Kidney tubule cell (primary cell): Measurements from ENCODE around the gene FKBP15.
A peak's percentile ranks its signal among the peaks of the same experiment; 100 is the strongest.

Source experiments
- DNase-seq: peaks from one replicate; pipeline ENCODE4 v3.0.0-alpha.2; 2018; ENCODE audit warnings: low spot score

FKBP15 gene

GRCh38 chr9:113183956-113184488 is 37.1 kb downstream of the FKBP15 start:
- DNase-seq, result peak; percentile 14

GRCh38 chr9:113181165-113181564 is 39.9 kb downstream of the FKBP15 start:
- no peak for DNase-seq

GRCh38 chr9:113179839-113180238 is 41.2 kb downstream of the FKBP15 start:
- DNase-seq, result no peak

- peak; percentile 76 for DNase-seq
These were observed 43.0 kb downstream of the FKBP15 start for GRCh38 chr9:113178087-113178486.

- no peak for DNase-seq
These were observed 43.8 kb downstream of the FKBP15 start for GRCh38 chr9:113177251-113177650.

- DNase-seq, result no peak
These were observed 44.3 kb downstream of the FKBP15 start for GRCh38 chr9:113176803-113177202.

- no peak for DNase-seq
These were observed 47.7 kb downstream of the FKBP15 start for GRCh38 chr9:113173341-113173740.

- DNase-seq, result no peak
These were observed 52.3 kb downstream of the FKBP15 start for GRCh38 chr9:113168809-113169208.

- no peak for DNase-seq
These were observed 55.0 kb downstream of the FKBP15 start for GRCh38 chr9:113166039-113166438.

GRCh38 chr9:113164536-113165300 is 56.4 kb downstream of the FKBP15 start:
- DNase-seq, result peak; percentile 17

GRCh38 chr9:113163001-113163400 is 58.1 kb downstream of the FKBP15 start:
- DNase-seq, result no peak

- DNase-seq, result no peak
These were observed 60.5 kb downstream of the FKBP15 start for GRCh38 chr9:113160571-113160970.

GRCh38 chr9:113158446-113158845 is 62.6 kb downstream of the FKBP15 start:
- no peak for DNase-seq

- DNase-seq, result no peak
These were observed 64.2 kb downstream of the FKBP15 start for GRCh38 chr9:113156880-113157279.

GRCh38 chr9:113155911-113156588 is 65.0 kb downstream of the FKBP15 start:
- no peak for DNase-seq

- DNase-seq, result no peak
These were observed 66.1 kb downstream of the FKBP15 start for GRCh38 chr9:113154946-113155345.

GRCh38 chr9:113154471-113154870 is 66.6 kb downstream of the FKBP15 start:
- peak; percentile 73 for DNase-seq

- DNase-seq, result no peak
These were observed 67.5 kb downstream of the FKBP15 start for GRCh38 chr9:113153599-113153998.

- DNase-seq, result peak; percentile 73
These were observed 68.4 kb downstream of the FKBP15 start for GRCh38 chr9:113152699-113153098.

- DNase-seq, result peak; percentile 38
These were observed 69.1 kb downstream of the FKBP15 start for GRCh38 chr9:113151696-113152630.

GRCh38 chr9:113150670-113151611 is 70.1 kb downstream of the FKBP15 start, which contains the start of gene SLC31A2:
TSS of gene SLC31A2 (plus strand) at chr9:113151007. CDS start at chr9:113151075, 68 bp downstream.
- peak; percentile 87 for DNase-seq
